Natural killer cell (primary cell): Measurements from ENCODE around the gene KCNB1. TPM values are rescaled to one million over a fixed set of nuclear protein-coding genes. Genes with fewer than 3 reads are reported as not detected.

ENCODE experiments used
- ATAC-seq, 3 donors: fragments of 150-1000 bp in 2 of 3; fragments of 200-7000 bp in 1 of 3; cut with Tn5 transposase; 1 replicate in 1 of 3; 2 replicates in 2 of 3; pipeline ENCODE4 v1.10.0; 2021; ENCODE audit warnings: mild to moderate bottlenecking in 2 of 3, moderate library complexity in 2 of 3
- DNase-seq, 2 donors: peaks; one replicate each; pipeline versions ENCODE4 v3.0.0 to v3.0.0-alpha.2; 2013 to 2021; ENCODE audit warnings: mixed read lengths in 1 of 2
- H3K27ac ChIP-seq: one replicate; pipeline ENCODE4 v1.5.1; 2013; ENCODE audit warnings: mild to moderate bottlenecking, low read length
- H3K27me3 ChIP-seq: one replicate; pipeline ENCODE4 v1.6.1; 2013; ENCODE audit warnings: low read length; ENCODE audit not compliant: control insufficient read depth, insufficient read depth
- H3K36me3 ChIP-seq: one replicate; pipeline ENCODE4 v1.6.1; 2013; ENCODE audit warnings: low read length; ENCODE audit not compliant: control insufficient read depth, insufficient read depth
- H3K4me1 ChIP-seq: one replicate; pipeline ENCODE4 v1.6.1; 2013; ENCODE audit warnings: low read length; ENCODE audit not compliant: control insufficient read depth, insufficient read depth
- H3K4me3 ChIP-seq: one replicate; pipeline ENCODE4 v1.5.1; 2013; ENCODE audit warnings: low read length
- H3K9me3 ChIP-seq: one replicate; pipeline ENCODE4 v1.6.1; 2013; ENCODE audit warnings: low read length; ENCODE audit not compliant: control insufficient read depth, insufficient read depth
- H3K27ac Mint-ChIP-seq, 2 donors: one replicate each; pipeline ENCODE4 v1.8.0; 2022; ENCODE audit warnings: mild to moderate bottlenecking in 2 of 2, mixed read lengths in 2 of 2, moderate library complexity in 1 of 2
- H3K27me3 Mint-ChIP-seq, 2 donors: one replicate each; pipeline ENCODE4 v1.8.0; 2022; ENCODE audit warnings: low read depth in 2 of 2, mixed read lengths in 2 of 2
- H3K36me3 Mint-ChIP-seq: one replicate; pipeline ENCODE4 v1.8.0; 2022; ENCODE audit warnings: mixed read lengths
- H3K4me1 Mint-ChIP-seq, 2 donors: one replicate each; pipeline ENCODE4 v1.8.0; 2022; ENCODE audit warnings: mixed read lengths in 2 of 2
- H3K4me3 Mint-ChIP-seq: one replicate; pipeline ENCODE4 v1.8.0; 2022; ENCODE audit warnings: mild to moderate bottlenecking, moderate library complexity, mixed read lengths
- H3K9me3 Mint-ChIP-seq, 2 donors: one replicate each; pipeline ENCODE4 v1.8.0; 2022; ENCODE audit warnings: mixed read lengths in 2 of 2
- WGBS: methylation state at CpG from one replicate; pipeline ENCODE4 v1.1.7; 2013; ENCODE audit warnings: missing lambda C conversion rate; ENCODE audit not compliant: insufficient coverage; 5-methylcytosine and 5-hydroxymethylcytosine counted together
- intact Hi-C: fragments of 100-400 bp; cut with micrococcal nuclease; formaldehyde crosslinking; loops from one replicate; pipeline ENCODE4 v1.14.2; 2022
- total RNA-seq, 4 donors: library from RNA; stranded (reverse); fragments of 120-200 nt in 1 of 4; gene quantifications; one replicate each; pipeline versions ENCODE4 v1.2.3 to v1.2.4, GENCODE V29; 2013 to 2022
- TF ChIP-seq, protein P1 (sequence below): fragments of 200-600 bp; IDR thresholded peaks from one replicate; pipeline ENCODE4 v1.8.0; 2022; ENCODE audit warnings: antibody characterized with exemption

The KCNB1 gene
- total RNA-seq, 3 donors from 2014 or later (not counting 1 experiment from before 2014, with no cell fraction given): 0.09 TPM; not detected in 2

DNA sequence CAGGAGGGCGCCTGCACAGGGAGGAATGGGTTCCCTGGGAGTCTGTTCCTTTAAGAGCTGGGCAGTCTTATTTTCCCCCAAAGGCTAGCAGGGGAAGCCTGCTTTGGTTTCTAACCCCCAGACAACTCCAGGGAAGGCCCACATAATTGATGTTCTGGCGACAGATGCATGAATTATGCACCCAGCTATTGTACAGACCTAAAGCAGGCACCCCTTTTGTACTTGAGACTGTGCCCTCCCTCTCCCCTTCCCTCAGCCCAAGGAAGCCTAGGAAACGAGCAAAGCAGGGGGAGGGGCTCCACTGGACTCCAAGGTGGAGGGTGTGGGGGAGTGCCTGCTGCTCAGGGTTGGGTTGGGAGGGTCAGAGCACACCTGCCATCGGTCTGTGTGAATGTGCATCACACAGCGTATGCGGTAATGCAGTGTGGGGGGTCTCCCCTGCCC, 102.1 kb downstream of the KCNB1 start:
- Mint-ChIP-seq H3K36me3 (no peaks in the 10 kb centered on the region), H3K9me3 (no peaks in the 10 kb centered on the region), H3K4me3 (no peak overlapping the region), H3K27ac (no peak overlapping the region), H3K27me3 (peaks cover 10 to 16% of the 10 kb centered on the region in 2 donors), H3K4me1 (peaks cover 0 to 5% of the 10 kb centered on the region in 2 donors)
- no peak for DNase-seq
- no peaks in the 10 kb centered on the region for H3K4me1 ChIP-seq
- 52% methylated on average over 6 of the region's 6 CpGs for WGBS
- no peaks in the 10 kb centered on the region for H3K27me3 ChIP-seq
- no peak for ATAC-seq
- TF ChIP-seq, protein P1, sequence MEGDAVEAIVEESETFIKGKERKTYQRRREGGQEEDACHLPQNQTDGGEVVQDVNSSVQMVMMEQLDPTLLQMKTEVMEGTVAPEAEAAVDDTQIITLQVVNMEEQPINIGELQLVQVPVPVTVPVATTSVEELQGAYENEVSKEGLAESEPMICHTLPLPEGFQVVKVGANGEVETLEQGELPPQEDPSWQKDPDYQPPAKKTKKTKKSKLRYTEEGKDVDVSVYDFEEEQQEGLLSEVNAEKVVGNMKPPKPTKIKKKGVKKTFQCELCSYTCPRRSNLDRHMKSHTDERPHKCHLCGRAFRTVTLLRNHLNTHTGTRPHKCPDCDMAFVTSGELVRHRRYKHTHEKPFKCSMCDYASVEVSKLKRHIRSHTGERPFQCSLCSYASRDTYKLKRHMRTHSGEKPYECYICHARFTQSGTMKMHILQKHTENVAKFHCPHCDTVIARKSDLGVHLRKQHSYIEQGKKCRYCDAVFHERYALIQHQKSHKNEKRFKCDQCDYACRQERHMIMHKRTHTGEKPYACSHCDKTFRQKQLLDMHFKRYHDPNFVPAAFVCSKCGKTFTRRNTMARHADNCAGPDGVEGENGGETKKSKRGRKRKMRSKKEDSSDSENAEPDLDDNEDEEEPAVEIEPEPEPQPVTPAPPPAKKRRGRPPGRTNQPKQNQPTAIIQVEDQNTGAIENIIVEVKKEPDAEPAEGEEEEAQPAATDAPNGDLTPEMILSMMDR: no peak
- no peak overlapping the region for H3K27ac ChIP-seq
- no peak overlapping the region for H3K4me3 ChIP-seq
- no peaks in the 10 kb centered on the region for H3K36me3 ChIP-seq
- intact Hi-C loops: loop anchor here (5.0 kb wide), 1 partner anchor 152 kb away; no protein-coding TSS in a partner anchor
- H3K9me3 ChIP-seq: no peaks in the 10 kb centered on the region

- H3K4me3 ChIP-seq: no peak overlapping the region
- H3K4me1 ChIP-seq: no peaks in the 10 kb centered on the region
- H3K4me1 Mint-ChIP-seq: peaks cover 0 to under 1% of the 10 kb centered on the region in 2 donors
- H3K27me3 Mint-ChIP-seq: peaks cover 11 to 13% of the 10 kb centered on the region in 2 donors
- no peaks in the 10 kb centered on the region for H3K9me3 ChIP-seq
- H3K27me3 ChIP-seq: no peaks in the 10 kb centered on the region
- intact Hi-C loops: no loop called here
- H3K4me3 Mint-ChIP-seq: no peak overlapping the region
- H3K36me3 ChIP-seq: no peaks in the 10 kb centered on the region
- no peak for DNase-seq
- no peak overlapping the region for H3K27ac Mint-ChIP-seq
- no peaks in the 10 kb centered on the region for H3K9me3 Mint-ChIP-seq
- TF ChIP-seq, protein P1: no peak
- WGBS: 83% methylated on average over 7 of the region's 7 CpGs
- no peak overlapping the region for H3K27ac ChIP-seq
- H3K36me3 Mint-ChIP-seq: no peaks in the 10 kb centered on the region
- no peak for ATAC-seq
These were observed 103.1 kb downstream of the KCNB1 start for GRCh38 chr20:49379338-49379737.

- H3K9me3 ChIP-seq: no peaks in the 10 kb centered on the region
- no peaks in the 10 kb centered on the region for H3K36me3 Mint-ChIP-seq
- no peak overlapping the region for H3K27ac Mint-ChIP-seq
- H3K4me3 ChIP-seq: no peak overlapping the region
- no peaks in the 10 kb centered on the region for H3K27me3 ChIP-seq
- H3K4me1 ChIP-seq: no peaks in the 10 kb centered on the region
- H3K27ac ChIP-seq: no peak overlapping the region
- H3K36me3 ChIP-seq: no peaks in the 10 kb centered on the region
- no peaks in the 10 kb centered on the region for H3K4me1 Mint-ChIP-seq
- TF ChIP-seq, protein P1: no peak
- peaks cover 8 to 9% of the 10 kb centered on the region in 2 donors for H3K27me3 Mint-ChIP-seq
- DNase-seq (no peak), ATAC-seq (peak in 1 of 3 donors; percentile 25)
- intact Hi-C loops: no loop called here
- no peak overlapping the region for H3K4me3 Mint-ChIP-seq
- WGBS: 27% methylated on average over 3 of the region's 4 CpGs
- no peaks in the 10 kb centered on the region for H3K9me3 Mint-ChIP-seq
These were observed 105.1 kb downstream of the KCNB1 start for GRCh38 chr20:49377326-49377725.

GRCh38 chr20:49375170-49375569, 107.3 kb downstream of the KCNB1 start:
- WGBS: 75% methylated on average over 3 of the region's 3 CpGs
- Histone ChIP-seq H3K27me3 (no peaks in the 10 kb centered on the region), H3K4me1 (no peaks in the 10 kb centered on the region), H3K27ac (no peak overlapping the region), H3K4me3 (no peak overlapping the region), H3K36me3 (no peaks in the 10 kb centered on the region), H3K9me3 (no peaks in the 10 kb centered on the region)
- Mint-ChIP-seq H3K27me3 (peaks cover 2 to 21% of the 10 kb centered on the region in 2 donors), H3K27ac (no peak overlapping the region), H3K9me3 (no peaks in the 10 kb centered on the region), H3K36me3 (no peaks in the 10 kb centered on the region), H3K4me1 (no peaks in the 10 kb centered on the region), H3K4me3 (no peak overlapping the region)
- TF ChIP-seq, protein P1: no peak
- intact Hi-C loops: no loop called here
- no peak for ATAC-seq
- DNase-seq: no peak
